IMR-90 (cell line): ENCODE data around the gene SLC6A3. TPM values are rescaled to one million over a fixed set of nuclear protein-coding genes. Genes with fewer than 3 reads are reported as not detected.
A peak's percentile ranks its signal among the peaks of the same experiment; 100 is the strongest.

Experiments
- ATAC-seq: fragments of 200-7000 bp; cut with Tn5 transposase; 2 replicates; pipeline ENCODE4 v1.9.1; 2020; ENCODE audit warnings: low read depth, mild to moderate bottlenecking, moderate library complexity
- BruUV-seq: library from RNA; stranded (reverse); fragments of 400-500 nt; replicated peaks from 2 replicates; lab custom pipeline; 2021; lab: Mats Ljungman, UMichigan
- CTCF ChIA-PET: fragments of 300-600 bp; formaldehyde crosslinking; extraction: SDS; loops from one replicate; lab custom pipeline; 2021; ENCODE audit warnings: antibody characterized with exemption; lab: Yijun Ruan, JAX
- POLR2A ChIA-PET: fragments of 300-600 bp; sonication (Branson Sonifier 250); formaldehyde crosslinking; loops from one replicate; lab custom pipeline; 2022; ENCODE audit warnings: antibody characterized with exemption; ENCODE audit not compliant: unreplicated experiment; lab: Charles Lee
- DNase-seq: peaks from one replicate; pipeline ENCODE4 v3.0.0; 2013
- H2AFZ ChIP-seq: replicated peaks from 2 replicates; pipeline ENCODE3; 2013; ENCODE audit warnings: low read length, mild to moderate bottlenecking; ENCODE audit not compliant: poor library complexity
- H2AK5ac ChIP-seq: 2 replicates; pipeline ENCODE4 v1.6.1; 2013; ENCODE audit warnings: low read depth, low read length, inconsistent platforms
- H2AK9ac ChIP-seq: replicated peaks from 2 replicates; pipeline ENCODE3; 2013; ENCODE audit warnings: mild to moderate bottlenecking, low read depth, low read length, moderate library complexity; ENCODE audit not compliant: poor library complexity
- H2BK120ac ChIP-seq: 2 replicates; pipeline ENCODE4 v1.6.1; 2013; ENCODE audit warnings: low read depth, low read length, inconsistent platforms
- H2BK15ac ChIP-seq: 3 replicates; pipeline ENCODE4 v1.6.1; 2013; ENCODE audit warnings: low read depth, low read length, inconsistent platforms
- H2BK20ac ChIP-seq: 2 replicates; pipeline ENCODE4 v1.6.1; 2013; ENCODE audit warnings: low read depth, mild to moderate bottlenecking, inconsistent platforms, low read length, moderate library complexity
- H2BK5ac ChIP-seq: 2 replicates; pipeline ENCODE4 v1.6.1; 2013; ENCODE audit warnings: mild to moderate bottlenecking, low read depth, low read length, inconsistent platforms; ENCODE audit not compliant: poor library complexity, severe bottlenecking
- H3K14ac ChIP-seq: replicated peaks from 2 replicates; pipeline ENCODE4 v1.6.1; 2013; ENCODE audit warnings: low read depth, low read length, inconsistent platforms
- H3K18ac ChIP-seq: 2 replicates; pipeline ENCODE4 v1.6.1; 2013; ENCODE audit warnings: low read depth, low read length, control low read depth
- H3K23ac ChIP-seq: 2 replicates; pipeline ENCODE4 v1.6.1; 2013; ENCODE audit warnings: low read depth, low read length, inconsistent platforms
- H3K27ac ChIP-seq: 2 replicates; pipeline ENCODE4 v1.5.1; 2013; ENCODE audit warnings: mild to moderate bottlenecking, control low read depth, low read length; ENCODE audit not compliant: insufficient read depth
- H3K27me3 ChIP-seq: 2 replicates; pipeline ENCODE4 v1.6.1; 2013; ENCODE audit warnings: low read length; ENCODE audit not compliant: control insufficient read depth, insufficient read depth
- H3K36me3 ChIP-seq: 2 replicates; pipeline ENCODE4 v1.6.1; 2013; ENCODE audit warnings: low read length, mixed read lengths; ENCODE audit not compliant: control insufficient read depth, insufficient read depth
- H3K4ac ChIP-seq: 2 replicates; pipeline ENCODE4 v1.6.1; 2013; ENCODE audit warnings: low read depth, low read length, inconsistent platforms
- H3K4me1 ChIP-seq: 2 replicates; pipeline ENCODE4 v1.6.1; 2013; ENCODE audit warnings: low read length, mixed read lengths; ENCODE audit not compliant: control insufficient read depth, insufficient read depth
- H3K4me2 ChIP-seq: 2 replicates; pipeline ENCODE4 v1.6.1; 2013; ENCODE audit warnings: low read depth, mild to moderate bottlenecking, control low read depth, low read length, moderate library complexity
- H3K4me3 ChIP-seq: 2 replicates; pipeline ENCODE4 v1.5.1; 2013; ENCODE audit warnings: low read depth, mild to moderate bottlenecking, control low read depth, low read length, moderate library complexity; ENCODE audit not compliant: insufficient read depth
- H3K56ac ChIP-seq: 2 replicates; pipeline ENCODE4 v1.6.1; 2013; ENCODE audit warnings: low read length, inconsistent platforms; ENCODE audit not compliant: insufficient read depth; ENCODE audit errors: extremely low read depth
- H3K79me1 ChIP-seq, 2 experiments: 2 replicates each; pipeline ENCODE4 v1.6.1; 2013; ENCODE audit warnings: low read length in 2 of 2, inconsistent platforms in 1 of 2, low read depth in 1 of 2
- H3K9ac ChIP-seq: 2 replicates; pipeline ENCODE4 v1.6.1; 2013; ENCODE audit warnings: low read depth, low read length, control low read depth
- H3K9me1 ChIP-seq: 2 replicates; pipeline ENCODE4 v1.6.1; 2013; ENCODE audit warnings: low read length, inconsistent platforms; ENCODE audit not compliant: insufficient read depth
- H3K9me3 ChIP-seq: 2 replicates; pipeline ENCODE4 v1.6.1; 2013; ENCODE audit warnings: low read length; ENCODE audit not compliant: control insufficient read depth, insufficient read depth
- H4K20me1 ChIP-seq: 2 replicates; pipeline ENCODE4 v1.6.1; 2013; ENCODE audit warnings: low read length, inconsistent platforms; ENCODE audit not compliant: insufficient read depth
- H4K5ac ChIP-seq: 2 replicates; pipeline ENCODE4 v1.6.1; 2013; ENCODE audit warnings: mild to moderate bottlenecking, low read depth, low read length, control low read depth
- H4K8ac ChIP-seq, 2 experiments: 2 replicates each; pipeline ENCODE4 v1.6.1; 2013; ENCODE audit warnings: low read depth in 2 of 2, low read length in 2 of 2, control low read depth in 1 of 2, inconsistent platforms in 1 of 2
- H4K91ac ChIP-seq: 2 replicates; pipeline ENCODE4 v1.6.1; 2013; ENCODE audit warnings: low read depth, low read length, inconsistent platforms; ENCODE audit not compliant: insufficient read depth
- dilution Hi-C: fragments of 300-500 bp; cut with HindIII; formaldehyde crosslinking; loops from one replicate; pipeline ENCODE4 v1.14.3; 2018; ENCODE audit warnings: low sequenced_read_pairs; ENCODE audit not compliant: unreplicated experiment
- in situ Hi-C: fragments of 300-500 bp; cut with MboI; formaldehyde crosslinking; loops from 3 replicates; pipeline ENCODE4 v1.14.3; 2019; ENCODE audit warnings: low sequenced_read_pairs, inconsistent platforms, mixed read lengths
- intact Hi-C: fragments of 100-400 bp; cut with micrococcal nuclease; formaldehyde crosslinking; loops from 2 replicates; pipeline ENCODE4 v1.10.0; 2022
- polyA plus RNA-seq, 3 experiments: library from polyadenylated mRNA; depleted of rRNA; stranded (reverse); fragments of >200 nt; gene quantifications; 2 replicates each; pipeline ENCODE4 v1.2.3, GENCODE V29; 2012; ENCODE audit warnings: low replicate concordance in 1 of 3
- total RNA-seq: library from RNA; depleted of rRNA; stranded (reverse); fragments of >200 nt; gene quantifications from 2 replicates; pipeline ENCODE4 v1.2.3, GENCODE V29; 2012
- TF ChIP-seq, protein P1 (sequence below): fragments of 150-350 bp; IDR thresholded peaks from 2 replicates; pipeline ENCODE4 v1.6.1; 2017; ENCODE audit warnings: mild to moderate bottlenecking, antibody characterized with exemption, low read length, low read depth

The SLC6A3 gene
- total and polyA plus RNA-seq, 2 of the 4 experiments (the other 2 are of a cell fraction), result not detected

DNA sequence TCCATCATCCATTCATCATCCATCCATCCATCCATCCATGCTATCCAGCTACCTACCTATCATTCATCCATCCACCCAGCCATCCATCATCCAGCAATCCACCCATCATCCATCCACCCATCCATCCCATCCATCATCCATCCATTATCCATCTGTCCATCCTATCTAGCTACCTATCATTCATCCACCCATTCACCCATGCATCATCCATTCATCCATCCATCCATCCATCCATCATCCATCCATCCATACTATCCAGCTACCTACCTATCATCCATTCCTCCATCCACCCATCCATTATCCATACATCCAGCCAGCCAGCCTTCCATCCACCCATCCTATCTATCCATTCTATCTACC is 26.3 kb downstream of the SLC6A3 start:
- no peak overlapping the region for H3K4me3 ChIP-seq

More for the DNA sequence above, 26.3 kb downstream of the SLC6A3 start:
- H2AK5ac ChIP-seq, result no peak overlapping the region
- H3K9me1 ChIP-seq, result no peaks in the 10 kb centered on the region
- no peak overlapping the region for H2AFZ ChIP-seq
- no peak overlapping the region for H3K9ac ChIP-seq
- H3K4me2 ChIP-seq, result no peak overlapping the region
- ChIA-PET CTCF (no interaction called here), POLR2A (no interaction called here)
- no peak overlapping the region for H3K4ac ChIP-seq
- no peak overlapping the region for H3K27ac ChIP-seq
- peak overlapping the region; percentile 33 for H2BK5ac ChIP-seq
- no peak overlapping the region for H4K5ac ChIP-seq
- no peak overlapping the region for H2BK20ac ChIP-seq
- H2AK9ac ChIP-seq, result no peak overlapping the region
- no peak for ATAC-seq
- no peaks in the 10 kb centered on the region for H3K79me1 ChIP-seq
- no peak overlapping the region for H4K91ac ChIP-seq
- no peaks in the 10 kb centered on the region for H3K4me1 ChIP-seq
- H3K18ac ChIP-seq, result no peak overlapping the region
- DNase-seq, result no peak
- H2BK15ac ChIP-seq, result no peak overlapping the region
- intact Hi-C loops, result no loop called here
- H4K20me1 ChIP-seq, result no peaks in the 10 kb centered on the region
- no peak overlapping the region for H3K14ac ChIP-seq
- H4K8ac ChIP-seq, result no peak overlapping the region
- TF ChIP-seq, protein P1, sequence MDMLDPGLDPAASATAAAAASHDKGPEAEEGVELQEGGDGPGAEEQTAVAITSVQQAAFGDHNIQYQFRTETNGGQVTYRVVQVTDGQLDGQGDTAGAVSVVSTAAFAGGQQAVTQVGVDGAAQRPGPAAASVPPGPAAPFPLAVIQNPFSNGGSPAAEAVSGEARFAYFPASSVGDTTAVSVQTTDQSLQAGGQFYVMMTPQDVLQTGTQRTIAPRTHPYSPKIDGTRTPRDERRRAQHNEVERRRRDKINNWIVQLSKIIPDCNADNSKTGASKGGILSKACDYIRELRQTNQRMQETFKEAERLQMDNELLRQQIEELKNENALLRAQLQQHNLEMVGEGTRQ, result no peak
- BruUV-seq, result no TSS peak
- dilution Hi-C loops, result no loop called here
- H3K56ac ChIP-seq, result no peak overlapping the region
- H3K36me3 ChIP-seq, result no peaks in the 10 kb centered on the region
- no peak overlapping the region for H2BK120ac ChIP-seq
- in situ Hi-C loops, result no loop called here
- H3K27me3 ChIP-seq, result peaks cover 4% of the 10 kb centered on the region; the same call in 1 of the 2 replicates
- no peak overlapping the region for H3K23ac ChIP-seq
- no peaks in the 10 kb centered on the region; the same call in 1 of the 2 replicates for H3K9me3 ChIP-seq
